ENCODE results near the gene BMF. TPM values are rescaled to one million over a fixed set of nuclear protein-coding genes. Genes with fewer than 3 reads are reported as not detected.

The BMF gene
- total and polyA plus RNA-seq, 2 experiments from 2014 or later = 15.9 to 41.8 TPM

GRCh38 chr15:40110866-40111550, 2.3 kb upstream of the BMF start:
- Histone ChIP-seq H3K4me3 (no peak overlapping the region), H3K4me2 (no peak overlapping the region), H3K27me3 (no peaks in the 10 kb centered on the region), H3K36me3 (replicated peaks; ENCODE audit: insufficient read depth, low read depth) (no peaks in the 10 kb centered on the region), H3K79me2 (peaks cover 14% of the 10 kb centered on the region), H3K9me3 (ENCODE audit: low read depth) (no peaks in the 10 kb centered on the region), H2AFZ (no peak overlapping the region), H3K9me2 (replicated peaks; ENCODE audit: insufficient read depth) (no peaks in the 10 kb centered on the region), H3K4me1 (ENCODE audit: insufficient read depth) (peaks cover 19% of the 10 kb centered on the region), H3K27ac (no peak overlapping the region), H4K20me1 (ENCODE audit: insufficient read depth, poor library complexity, severe bottlenecking) (no peaks in the 10 kb centered on the region)
- no peak for DNase-seq (ENCODE audit: low spot score)
- WGBS (ENCODE audit: low lambda C conversion rate, missing lambda C conversion rate) = 86% methylated on average over 9 of the region's 9 CpGs
- no peak for TF ChIP-seq EZH2 (IDR thresholded peaks at IDR 0.05; ENCODE audit: borderline replicate concordance)
- no peak for TF ChIP-seq EZH2phosphoT487 (IDR thresholded peaks at IDR 0.05; ENCODE audit: low read depth, severe bottlenecking, unreplicated experiment)
- no peak for TF ChIP-seq CTCF (IDR thresholded peaks at IDR 0.05; ENCODE audit: poor library complexity)

GRCh38 chr15:40108061-40108854, 421 bp downstream of the BMF start:
- Histone ChIP-seq H3K79me2 (peaks cover 23% of the 10 kb centered on the region), H4K20me1 (ENCODE audit: insufficient read depth, poor library complexity, severe bottlenecking) (no peaks in the 10 kb centered on the region), H3K9me3 (ENCODE audit: low read depth) (no peaks in the 10 kb centered on the region), H3K9me2 (replicated peaks; ENCODE audit: insufficient read depth) (no peaks in the 10 kb centered on the region), H3K27me3 (no peaks in the 10 kb centered on the region), H3K4me3 (peak overlapping the region; percentile 58), H2AFZ (peak overlapping the region; percentile 3), H3K4me1 (ENCODE audit: insufficient read depth) (peaks cover 45% of the 10 kb centered on the region), H3K36me3 (replicated peaks; ENCODE audit: insufficient read depth, low read depth) (no peaks in the 10 kb centered on the region), H3K27ac (peak overlapping the region; percentile 92), H3K4me2 (peak overlapping the region; percentile 73)
- peak; percentile 68 for DNase-seq (ENCODE audit: low spot score)
- WGBS (ENCODE audit: low lambda C conversion rate, missing lambda C conversion rate) = under 1% methylated on average over 30 of the region's 47 CpGs
- TF ChIP-seq CTCF (IDR thresholded peaks at IDR 0.05; ENCODE audit: poor library complexity) (no peak), EZH2 (IDR thresholded peaks at IDR 0.05; ENCODE audit: borderline replicate concordance) (no peak), EZH2phosphoT487 (IDR thresholded peaks at IDR 0.05; ENCODE audit: low read depth, severe bottlenecking, unreplicated experiment) (no peak)

GRCh38 chr15:40106203-40107161, 2.2 kb downstream of the BMF start:
- WGBS (ENCODE audit: low lambda C conversion rate, missing lambda C conversion rate) = 23% methylated on average over 8 of the region's 8 CpGs

More at GRCh38 chr15:40106203-40107161, 2.2 kb downstream of the BMF start:
- no peak for TF ChIP-seq EZH2 (IDR thresholded peaks at IDR 0.05; ENCODE audit: borderline replicate concordance)
- peak; percentile 23 for TF ChIP-seq CTCF (IDR thresholded peaks at IDR 0.05; ENCODE audit: poor library complexity)
- no peak for TF ChIP-seq EZH2phosphoT487 (IDR thresholded peaks at IDR 0.05; ENCODE audit: low read depth, severe bottlenecking, unreplicated experiment)
- peak overlapping the region; percentile 73 for H3K4me2 ChIP-seq
- no peaks in the 10 kb centered on the region for H3K27me3 ChIP-seq
- no peak overlapping the region for H2AFZ ChIP-seq
- H3K9me2 ChIP-seq (replicated peaks; ENCODE audit: insufficient read depth) = no peaks in the 10 kb centered on the region
- H3K4me3 ChIP-seq = peak overlapping the region; percentile 3
- no peaks in the 10 kb centered on the region for H3K36me3 ChIP-seq (replicated peaks; ENCODE audit: insufficient read depth, low read depth)
- H3K27ac ChIP-seq = peak overlapping the region; percentile 92
- DNase-seq (ENCODE audit: low spot score) = peak; percentile 91
- H3K79me2 ChIP-seq = peaks cover 28% of the 10 kb centered on the region
- H4K20me1 ChIP-seq (ENCODE audit: insufficient read depth, poor library complexity, severe bottlenecking) = no peaks in the 10 kb centered on the region
- no peaks in the 10 kb centered on the region for H3K9me3 ChIP-seq (ENCODE audit: low read depth)
- H3K4me1 ChIP-seq (ENCODE audit: insufficient read depth) = peaks cover 63% of the 10 kb centered on the region

All from hepatocyte (in vitro differentiated cells).